OCI-LY7 (cell line): ENCODE data around the gene CEP131.

Experiments used
- EZH2phosphoT487 ChIP-seq: fragments of 200-600 bp; sonication (generic); IDR thresholded peaks from 2 replicates; pipeline ENCODE4 v1.6.1; 2018; ENCODE audit warnings: low read depth, borderline replicate concordance, mild to moderate bottlenecking, mixed run types, antibody characterized with exemption, low read length, moderate library complexity, mixed read lengths
- TF ChIP-seq, protein P1 (sequence below): fragments of 200-600 bp; sonication (generic); conservative IDR thresholded peaks from 2 replicates; pipeline ENCODE4 v1.5.1; 2014; ENCODE audit warnings: mild to moderate bottlenecking, antibody characterized with exemption, low read length, moderate library complexity, mixed read lengths

DNA sequence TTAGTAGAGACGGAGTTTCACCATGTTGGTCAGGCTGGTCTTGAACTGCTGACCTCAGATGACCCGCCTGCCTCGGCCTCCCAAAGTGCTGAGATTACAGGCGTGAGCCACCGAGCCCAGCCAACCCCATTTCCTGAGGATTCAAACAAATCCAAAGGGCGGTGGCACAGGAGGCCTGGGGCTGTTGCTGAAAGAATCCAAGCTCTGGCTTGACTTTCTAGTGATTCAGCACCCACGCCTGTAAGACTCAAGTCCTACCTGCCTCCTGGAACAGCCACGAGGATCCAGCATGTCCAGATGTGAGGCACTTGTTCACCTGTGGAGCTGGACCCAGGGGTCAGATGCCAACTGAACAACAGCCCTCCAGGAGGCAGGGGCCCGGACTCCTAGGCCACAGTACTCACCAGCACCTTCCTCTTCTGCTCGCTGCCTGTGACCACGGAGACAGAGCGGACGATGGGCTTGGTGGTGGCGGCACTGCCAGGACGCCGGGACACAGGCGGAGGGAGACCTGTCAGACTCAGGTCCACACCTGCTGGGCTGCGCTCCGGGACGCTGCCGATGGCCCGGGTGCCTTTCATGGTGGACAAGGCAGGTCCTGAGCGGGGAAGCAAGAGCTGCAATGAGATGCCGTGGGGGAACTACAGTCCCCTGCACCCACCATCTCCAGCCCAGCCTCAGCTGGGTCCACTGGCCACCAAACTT, 3.1 kb downstream of the CEP131 start:
- TF ChIP-seq, protein P1, sequence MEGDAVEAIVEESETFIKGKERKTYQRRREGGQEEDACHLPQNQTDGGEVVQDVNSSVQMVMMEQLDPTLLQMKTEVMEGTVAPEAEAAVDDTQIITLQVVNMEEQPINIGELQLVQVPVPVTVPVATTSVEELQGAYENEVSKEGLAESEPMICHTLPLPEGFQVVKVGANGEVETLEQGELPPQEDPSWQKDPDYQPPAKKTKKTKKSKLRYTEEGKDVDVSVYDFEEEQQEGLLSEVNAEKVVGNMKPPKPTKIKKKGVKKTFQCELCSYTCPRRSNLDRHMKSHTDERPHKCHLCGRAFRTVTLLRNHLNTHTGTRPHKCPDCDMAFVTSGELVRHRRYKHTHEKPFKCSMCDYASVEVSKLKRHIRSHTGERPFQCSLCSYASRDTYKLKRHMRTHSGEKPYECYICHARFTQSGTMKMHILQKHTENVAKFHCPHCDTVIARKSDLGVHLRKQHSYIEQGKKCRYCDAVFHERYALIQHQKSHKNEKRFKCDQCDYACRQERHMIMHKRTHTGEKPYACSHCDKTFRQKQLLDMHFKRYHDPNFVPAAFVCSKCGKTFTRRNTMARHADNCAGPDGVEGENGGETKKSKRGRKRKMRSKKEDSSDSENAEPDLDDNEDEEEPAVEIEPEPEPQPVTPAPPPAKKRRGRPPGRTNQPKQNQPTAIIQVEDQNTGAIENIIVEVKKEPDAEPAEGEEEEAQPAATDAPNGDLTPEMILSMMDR, result no peak
- TF ChIP-seq EZH2phosphoT487, result no peak
